Upper lobe of right lung (tissue), 1 donor: Measurements from ENCODE around the gene WFDC11. TPM values are rescaled to one million over a fixed set of nuclear protein-coding genes. Genes with fewer than 3 reads are reported as not detected.
"Not testable (repeated sequence)": the region's sequence is repeated elsewhere in the genome, so short reads cannot be mapped to it uniquely, and the experiment has no call there.

Experiments
- ATAC-seq: fragments of 200-7000 bp; cut with Tn5 transposase; one replicate; pipeline ENCODE4 v1.9.1; 2020; ENCODE audit warnings: mild to moderate bottlenecking, moderate library complexity
- DNase-seq: peaks from one replicate; pipeline ENCODE4 v3.0.0-alpha.2; 2020
- H3K27ac ChIP-seq: fragments of 200-600 bp; one replicate; pipeline ENCODE4 v1.8.0; 2022
- H3K27me3 ChIP-seq: fragments of 200-600 bp; one replicate; pipeline ENCODE4 v1.8.0; 2022; ENCODE audit warnings: mild to moderate bottlenecking
- H3K36me3 ChIP-seq: fragments of 200-600 bp; one replicate; pipeline ENCODE4 v1.8.0; 2022
- H3K4me1 ChIP-seq: fragments of 200-600 bp; one replicate; pipeline ENCODE4 v1.8.0; 2022
- H3K4me3 ChIP-seq: fragments of 200-600 bp; one replicate; pipeline ENCODE4 v1.8.0; 2022; ENCODE audit warnings: mild to moderate bottlenecking
- H3K9me3 ChIP-seq: fragments of 200-600 bp; one replicate; pipeline ENCODE4 v1.8.0; 2022
- intact Hi-C: fragments of 100-400 bp; cut with DNase I; formaldehyde crosslinking; loops from one replicate; pipeline ENCODE4 v1.11.0; 2022
- long read RNA-seq: library from polyadenylated mRNA; unstranded; transcript quantifications from one replicate; pipeline ENCODE4 v2.0.0, GENCODE V29; 2021
- total RNA-seq: library from RNA; stranded (reverse); fragmentation: NEBNext Ultra II Directional; extraction: Animal tissue kit (Norgen Biotek cat#: 25700); gene quantifications from one replicate; pipeline ENCODE4 v1.2.1, GENCODE V29; 2021
- TF ChIP-seq, protein P1 (sequence below): fragments of 200-600 bp; IDR thresholded peaks from one replicate; pipeline ENCODE4 v1.8.0; 2022; ENCODE audit warnings: antibody characterized with exemption
- donor health status: DM: no; HTN: yes; CAD: no; lungs with severe emphysema.

The WFDC11 gene
- total RNA-seq: not detected
- long read RNA-seq: 0 reads

GRCh38 chr20:45670139-45670538 is at the start of gene WFDC11:
Gene WFDC11, minus strand, starts transcription at chr20:45670239. Its CDS starts 19,639 bp downstream, at chr20:45650600.
- H3K9me3 ChIP-seq: no peaks in the 10 kb centered on the region
- intact Hi-C loops: no loop called here
- TF ChIP-seq, protein P1, sequence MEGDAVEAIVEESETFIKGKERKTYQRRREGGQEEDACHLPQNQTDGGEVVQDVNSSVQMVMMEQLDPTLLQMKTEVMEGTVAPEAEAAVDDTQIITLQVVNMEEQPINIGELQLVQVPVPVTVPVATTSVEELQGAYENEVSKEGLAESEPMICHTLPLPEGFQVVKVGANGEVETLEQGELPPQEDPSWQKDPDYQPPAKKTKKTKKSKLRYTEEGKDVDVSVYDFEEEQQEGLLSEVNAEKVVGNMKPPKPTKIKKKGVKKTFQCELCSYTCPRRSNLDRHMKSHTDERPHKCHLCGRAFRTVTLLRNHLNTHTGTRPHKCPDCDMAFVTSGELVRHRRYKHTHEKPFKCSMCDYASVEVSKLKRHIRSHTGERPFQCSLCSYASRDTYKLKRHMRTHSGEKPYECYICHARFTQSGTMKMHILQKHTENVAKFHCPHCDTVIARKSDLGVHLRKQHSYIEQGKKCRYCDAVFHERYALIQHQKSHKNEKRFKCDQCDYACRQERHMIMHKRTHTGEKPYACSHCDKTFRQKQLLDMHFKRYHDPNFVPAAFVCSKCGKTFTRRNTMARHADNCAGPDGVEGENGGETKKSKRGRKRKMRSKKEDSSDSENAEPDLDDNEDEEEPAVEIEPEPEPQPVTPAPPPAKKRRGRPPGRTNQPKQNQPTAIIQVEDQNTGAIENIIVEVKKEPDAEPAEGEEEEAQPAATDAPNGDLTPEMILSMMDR: no peak
- no peaks in the 10 kb centered on the region for H3K4me1 ChIP-seq
- DNase-seq (no peak), ATAC-seq (no peak)
- no peak within 1 kb of the TSS for H3K27ac ChIP-seq
- H3K4me3 ChIP-seq: no peak within 1 kb of the TSS
- H3K36me3 ChIP-seq: no peaks in the 10 kb centered on the region
- H3K27me3 ChIP-seq: no peaks in the 10 kb centered on the region

DNA sequence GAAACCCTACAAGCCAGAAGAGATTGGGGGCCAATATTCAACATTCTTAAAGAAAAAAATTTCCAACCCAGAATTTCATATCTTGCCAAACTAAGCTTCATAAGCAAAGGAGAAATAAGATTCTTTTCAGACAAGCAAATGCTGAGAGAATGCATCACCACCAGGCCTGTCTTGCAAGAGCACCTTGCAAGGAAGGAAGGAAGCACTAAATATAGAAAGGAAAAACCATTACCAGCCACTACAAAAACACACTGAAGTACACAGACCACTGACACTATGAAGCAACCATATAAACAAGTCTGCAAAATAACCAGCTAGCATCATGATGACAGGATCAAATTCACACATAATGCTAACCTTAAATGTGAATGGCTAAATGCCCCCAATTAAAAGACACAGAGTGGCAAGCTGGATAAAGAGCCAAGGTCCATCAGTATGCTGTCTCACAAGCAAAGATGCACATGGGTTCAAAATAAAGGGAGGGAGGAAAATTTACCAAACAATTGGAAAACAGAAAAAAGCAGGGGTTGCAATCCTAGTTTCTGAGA is 46.2 kb upstream of the WFDC11 start:
- ATAC-seq, H3K27me3 ChIP-seq, H3K4me3 ChIP-seq, H3K27ac ChIP-seq, H3K9me3 ChIP-seq, H3K36me3 ChIP-seq, DNase-seq, H3K4me1 ChIP-seq, intact Hi-C loops: not testable (repeated sequence)

DNA sequence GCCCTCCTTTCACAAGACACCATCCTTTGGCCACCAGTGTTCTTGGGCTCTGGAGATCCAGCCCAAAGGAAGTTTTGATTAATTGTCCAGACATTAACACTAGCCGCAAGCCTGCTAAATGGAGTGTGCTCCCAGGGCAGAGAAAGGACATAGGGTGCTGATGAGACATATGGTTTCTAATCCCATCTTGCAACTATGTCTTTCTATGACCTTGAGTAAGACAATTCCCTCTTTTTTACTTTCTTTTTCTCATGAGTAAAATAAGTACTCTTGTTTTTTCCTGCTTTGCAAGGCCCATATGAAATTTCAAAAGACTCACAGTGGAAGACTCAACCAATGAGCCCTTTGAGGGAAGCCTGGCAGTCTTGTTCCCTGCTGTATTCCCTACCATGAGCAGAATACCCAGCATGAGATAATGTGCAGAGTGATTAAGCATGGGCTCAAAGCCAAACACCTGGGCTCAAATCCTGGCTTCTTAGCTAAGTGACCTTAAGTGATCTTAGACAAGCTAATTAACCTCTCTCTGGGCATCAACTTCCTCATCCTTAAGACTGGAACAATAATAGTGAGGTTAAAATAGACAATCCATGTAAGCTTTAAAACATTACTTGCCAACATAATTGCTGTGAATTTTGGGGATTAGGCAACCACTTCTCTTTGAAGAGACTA is 35.1 kb upstream of the WFDC11 start, which contains the start of gene WFDC10B:
TSS of gene WFDC10B (minus strand) at position 51 of the 669 bp plus-strand sequence. CDS start 19,027 bp downstream, outside the sequence.
- ATAC-seq: no peak
- no peak within 1 kb of the TSS for H3K27ac ChIP-seq
- no peak within 1 kb of the TSS for H3K4me3 ChIP-seq
- TF ChIP-seq, protein P1: no peak
- H3K9me3 ChIP-seq: no peaks in the 10 kb centered on the region
- intact Hi-C loops: no loop called here
- H3K36me3 ChIP-seq: no peaks in the 10 kb centered on the region
- no peaks in the 10 kb centered on the region for H3K27me3 ChIP-seq
- no peak for DNase-seq
- peaks cover 3% of the 10 kb centered on the region for H3K4me1 ChIP-seq

DNA sequence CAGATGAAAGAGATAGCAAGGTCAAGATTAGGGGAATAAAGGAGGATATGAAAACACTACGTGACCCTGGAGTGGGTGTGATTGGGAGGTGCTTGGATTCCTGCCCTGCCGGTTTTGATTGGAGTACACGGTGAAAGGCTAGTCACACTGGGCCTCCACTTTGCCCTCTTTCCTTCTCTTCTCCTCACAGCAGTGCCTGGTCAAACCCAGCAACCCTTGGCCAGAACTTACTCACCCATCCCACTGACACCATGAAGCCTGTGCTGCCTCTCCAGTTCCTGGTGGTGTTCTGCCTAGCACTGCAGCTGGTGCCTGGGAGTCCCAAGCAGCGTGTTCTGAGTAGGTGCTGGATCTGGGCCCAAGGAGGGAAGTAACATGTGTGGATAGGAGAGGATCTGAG is 31.8 kb upstream of the WFDC11 start, which contains the start of gene WFDC13:
TSS of gene WFDC13 (plus strand) at position 166 of the 400 bp plus-strand sequence. CDS start at position 252, 86 bp downstream.
- DNase-seq (no peak), ATAC-seq (peak; percentile 62)
- intact Hi-C loops: no loop called here

GRCh38 chr20:45701104-45701503 is 31.1 kb upstream of the WFDC11 start:
- DNase-seq (no peak), ATAC-seq (no peak)
- TF ChIP-seq, protein P1: no peak
- Histone ChIP-seq H3K4me1 (peaks cover 3% of the 10 kb centered on the region), H3K27ac (no peak overlapping the region), H3K9me3 (no peaks in the 10 kb centered on the region), H3K4me3 (no peak overlapping the region), H3K36me3 (no peaks in the 10 kb centered on the region), H3K27me3 (no peaks in the 10 kb centered on the region)
- intact Hi-C loops: no loop called here

More for the DNA sequence above, 31.8 kb upstream of the WFDC11 start, which contains the start of gene WFDC13:
- Histone ChIP-seq H3K4me1 (peaks cover 3% of the 10 kb centered on the region), H3K27ac (no peak within 1 kb of the TSS), H3K9me3 (no peaks in the 10 kb centered on the region), H3K4me3 (no peak within 1 kb of the TSS), H3K27me3 (no peaks in the 10 kb centered on the region), H3K36me3 (no peaks in the 10 kb centered on the region)
- TF ChIP-seq, protein P1: no peak

- intact Hi-C loops: no loop called here
- no peaks in the 10 kb centered on the region for H3K9me3 ChIP-seq
- ATAC-seq (no peak), DNase-seq (no peak)
- TF ChIP-seq, protein P1: no peak
- no peak overlapping the region for H3K27ac ChIP-seq
- H3K27me3 ChIP-seq: no peaks in the 10 kb centered on the region
- no peaks in the 10 kb centered on the region for H3K4me1 ChIP-seq
- H3K4me3 ChIP-seq: no peak overlapping the region
- no peaks in the 10 kb centered on the region for H3K36me3 ChIP-seq
These were observed 25.5 kb upstream of the WFDC11 start for GRCh38 chr20:45695496-45695895.

GRCh38 chr20:45693346-45693745 is 23.3 kb upstream of the WFDC11 start:
- H3K4me3 ChIP-seq, DNase-seq, intact Hi-C loops, H3K27ac ChIP-seq, H3K4me1 ChIP-seq, ATAC-seq, H3K36me3 ChIP-seq, H3K27me3 ChIP-seq, H3K9me3 ChIP-seq: not testable (repeated sequence)
